Stimulated activated CD8-positive, alpha-beta memory T cell treated with anti-CD3 and anti-CD28 coated beads, Interleukin-15, amount 100 ng/mL, for 1 hour (primary cell): ENCODE measurements around the gene SLC35G2.
"Not testable (repeated sequence)": the region's sequence is repeated elsewhere in the genome, so short reads cannot be mapped to it uniquely, and the experiment has no call there.

ENCODE experiments used
- DNase-seq: peaks from one replicate; pipeline ENCODE4 v3.0.0-alpha.2; 2020; ENCODE audit warnings: low read depth

Gene SLC35G2

DNA sequence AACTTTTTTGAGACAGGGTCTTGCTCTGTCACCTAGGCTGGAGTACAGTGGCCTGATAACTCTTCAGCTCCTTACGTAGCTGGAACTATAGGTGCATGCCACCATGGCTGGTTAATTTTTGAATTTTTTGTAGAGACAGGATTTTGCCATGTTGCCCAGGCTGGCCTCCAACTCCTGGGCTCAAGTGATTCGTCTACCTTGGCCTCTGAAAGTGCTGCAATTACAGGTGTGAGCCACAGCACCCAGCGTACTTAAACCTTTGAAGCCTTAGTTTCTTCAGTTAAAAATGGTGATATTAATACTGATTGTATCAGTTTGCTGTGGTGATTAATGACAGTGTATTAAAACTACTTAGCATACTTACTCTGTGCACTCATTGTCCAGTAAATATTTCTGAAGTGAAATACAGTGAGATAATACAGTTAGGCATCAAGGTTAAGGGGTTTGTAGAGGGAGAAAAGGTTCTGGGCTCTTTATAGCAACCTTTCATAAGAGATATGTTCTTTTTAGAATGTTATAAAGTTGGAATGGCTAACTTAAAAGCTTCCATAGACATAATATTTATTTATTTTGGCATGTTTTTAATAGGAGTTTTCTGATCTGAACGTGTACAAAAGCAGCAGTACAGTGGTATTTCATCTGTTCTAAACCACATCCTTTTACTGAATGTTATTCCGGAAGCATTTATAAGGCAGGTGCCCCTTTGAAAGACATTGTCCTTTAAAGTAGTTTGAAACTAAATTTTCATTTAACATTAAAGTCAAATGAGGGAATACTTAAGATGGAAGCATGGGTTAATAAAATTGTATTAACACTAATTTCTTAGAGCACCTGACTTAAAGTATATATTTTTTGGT is 66.7 kb downstream of the SLC35G2 start:
- no peak for DNase-seq

DNA sequence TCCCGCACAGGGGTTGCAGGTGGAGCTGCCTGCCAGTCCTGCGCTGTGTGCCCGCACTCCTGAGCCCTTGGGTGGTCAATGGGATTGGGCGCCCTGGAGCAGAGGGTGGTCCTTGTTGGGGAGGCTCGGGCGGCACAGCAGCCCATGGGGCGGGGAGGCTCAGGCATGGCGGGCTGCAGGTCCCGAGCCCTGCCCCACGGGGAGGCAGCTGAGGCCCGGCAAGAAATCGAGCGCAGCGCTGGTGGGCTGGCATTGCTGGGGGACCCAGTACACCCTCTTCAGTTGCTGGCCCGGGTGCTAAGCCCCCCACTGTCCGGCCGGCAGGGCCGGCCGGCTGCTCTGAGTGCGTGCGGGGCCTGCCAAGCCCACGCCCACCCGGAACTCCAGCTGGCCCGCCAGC is 71.0 kb downstream of the SLC35G2 start:
- DNase-seq: no peak

DNA sequence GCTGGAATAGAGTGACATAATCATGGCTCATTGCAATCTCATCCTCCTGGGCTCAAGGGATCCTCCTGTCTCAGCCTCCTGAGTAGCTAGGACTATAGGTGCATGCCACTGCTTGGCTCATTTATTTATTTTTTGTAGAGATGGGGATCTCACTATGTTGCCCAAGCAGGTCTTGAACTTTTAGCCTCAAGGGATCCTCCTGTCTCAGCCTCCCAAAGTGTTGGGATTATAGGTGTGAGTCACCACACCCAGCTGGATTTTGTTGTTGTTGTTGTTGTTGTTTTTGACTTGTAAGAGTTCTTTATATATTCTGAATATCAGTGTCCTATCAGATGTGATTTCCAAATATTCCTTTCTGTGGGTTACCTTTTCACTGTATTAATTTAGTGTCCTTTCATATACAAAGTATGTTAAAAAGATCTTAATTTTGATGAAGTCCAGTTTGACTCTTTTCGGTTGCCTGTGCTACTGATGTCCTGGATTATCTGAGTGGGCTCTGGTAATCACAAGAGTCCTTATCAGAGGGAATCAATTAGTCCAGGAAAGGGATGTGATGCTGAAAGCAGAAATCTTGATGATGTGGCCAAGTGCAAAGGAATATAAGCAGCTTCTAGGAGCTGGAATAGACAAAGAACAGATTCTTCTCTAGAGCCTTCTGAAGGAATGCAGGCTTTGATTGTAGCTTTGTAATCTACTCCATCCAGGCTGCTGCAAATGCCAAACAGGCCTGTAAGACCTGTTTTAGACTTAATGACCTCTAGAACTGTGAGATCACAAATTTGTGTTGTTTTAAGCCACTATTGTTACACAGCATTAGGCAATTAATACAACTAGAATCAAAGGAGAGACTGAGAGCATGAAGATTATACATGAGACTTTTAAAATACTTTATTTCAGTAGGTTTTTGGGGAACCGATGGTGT is 73.3 kb downstream of the SLC35G2 start:
- DNase-seq: no peak

DNA sequence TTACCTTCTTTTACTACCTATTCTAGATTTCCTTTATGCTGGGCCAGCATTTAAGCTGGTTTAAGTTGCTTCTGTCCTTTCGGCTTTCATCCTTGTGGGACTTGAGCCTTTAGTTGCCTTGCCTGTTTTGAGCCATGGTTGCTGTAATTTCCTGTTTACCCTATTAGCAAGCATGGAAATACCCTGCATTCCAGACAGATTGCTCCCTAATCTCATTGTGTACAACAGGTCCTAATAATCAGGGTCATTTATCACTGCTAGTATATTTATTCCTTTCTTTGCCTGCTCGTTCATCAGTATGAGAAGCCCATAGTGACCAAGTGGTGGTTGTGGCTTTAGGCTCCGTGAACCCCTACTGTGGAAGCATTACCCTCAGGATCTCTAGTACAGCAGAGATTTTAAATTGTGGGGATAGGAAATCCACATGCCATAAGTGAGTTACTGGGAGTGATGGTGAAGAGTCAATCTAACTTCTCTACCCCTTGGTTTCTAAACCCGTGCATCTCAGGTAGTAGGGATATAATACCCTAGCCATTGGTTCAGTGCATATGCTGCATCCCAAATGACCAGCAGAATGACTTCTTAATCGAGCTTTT is 75.0 kb downstream of the SLC35G2 start:
- DNase-seq: no peak

- DNase-seq: not testable (repeated sequence)
These were observed 78.2 kb downstream of the SLC35G2 start for GRCh38 chr3:136897171-136897570.

GRCh38 chr3:136898549-136898948 is 79.6 kb downstream of the SLC35G2 start:
- no peak for DNase-seq

GRCh38 chr3:136898954-136899353 is 80.0 kb downstream of the SLC35G2 start:
- DNase-seq: no peak

DNA sequence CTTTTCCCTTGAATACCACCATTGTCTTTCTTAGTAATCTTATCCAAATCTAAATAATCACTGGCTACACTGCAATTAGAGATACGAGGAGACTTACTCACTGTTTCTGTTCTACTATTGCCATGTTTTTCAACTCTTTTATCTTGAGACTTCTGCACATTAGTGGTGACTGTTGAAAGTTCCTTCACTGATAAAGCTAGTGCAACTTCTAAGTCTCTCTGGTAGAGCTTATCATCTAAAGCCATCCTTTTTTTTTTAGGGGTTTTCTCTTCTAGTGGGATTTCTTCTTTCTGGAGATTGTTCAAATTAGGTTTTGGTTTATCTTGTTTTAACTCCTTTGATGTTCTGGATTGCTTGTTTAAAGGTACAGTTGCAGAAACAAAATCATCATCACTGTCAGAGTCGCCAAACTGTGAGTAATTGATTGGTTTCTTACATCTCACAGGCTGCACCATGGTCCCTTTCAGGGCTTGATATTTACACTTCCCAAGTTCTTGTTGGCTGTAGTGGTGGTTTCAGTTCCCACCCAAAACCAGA is 80.8 kb downstream of the SLC35G2 start:
- DNase-seq: no peak

DNA sequence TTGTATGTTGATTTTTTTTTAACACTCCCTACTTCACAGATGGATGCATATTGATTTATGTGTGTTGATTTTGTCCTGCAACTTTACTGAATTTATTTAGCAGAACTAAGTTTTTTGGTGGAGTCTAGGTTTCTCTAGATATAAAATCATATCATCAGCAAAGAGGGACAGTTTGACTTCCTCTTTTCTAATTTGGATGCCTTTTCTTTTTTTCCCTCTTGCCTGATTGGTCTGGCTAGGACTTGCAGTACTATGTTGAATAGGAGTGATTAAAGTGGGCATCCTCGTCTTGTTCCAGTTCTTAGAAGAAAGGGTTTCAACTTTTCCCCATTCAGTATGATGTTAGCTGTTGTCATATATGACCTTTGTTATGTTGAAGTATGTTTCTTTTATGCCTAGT is 81.8 kb downstream of the SLC35G2 start:
- DNase-seq: not testable (repeated sequence)

DNA sequence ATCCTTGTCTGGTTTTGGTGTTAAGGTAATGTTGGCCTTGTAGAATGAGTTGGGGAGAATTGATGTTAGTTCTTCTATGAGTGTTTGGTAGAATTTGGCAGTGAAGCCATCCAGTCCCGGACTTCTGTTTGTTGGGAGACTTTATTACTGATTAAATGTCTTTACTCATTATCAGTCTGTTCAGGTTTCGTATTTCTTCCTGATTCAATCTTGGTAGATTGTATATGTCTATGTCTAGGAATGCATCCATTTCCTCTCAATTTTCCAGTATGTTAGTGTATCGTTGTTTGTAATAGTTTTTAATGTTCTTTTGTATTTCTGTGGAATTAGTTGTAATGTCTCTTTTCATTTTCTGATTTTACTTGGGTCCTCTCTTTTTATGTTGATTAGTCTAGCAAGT is 82.5 kb downstream of the SLC35G2 start:
- DNase-seq: no peak

DNA sequence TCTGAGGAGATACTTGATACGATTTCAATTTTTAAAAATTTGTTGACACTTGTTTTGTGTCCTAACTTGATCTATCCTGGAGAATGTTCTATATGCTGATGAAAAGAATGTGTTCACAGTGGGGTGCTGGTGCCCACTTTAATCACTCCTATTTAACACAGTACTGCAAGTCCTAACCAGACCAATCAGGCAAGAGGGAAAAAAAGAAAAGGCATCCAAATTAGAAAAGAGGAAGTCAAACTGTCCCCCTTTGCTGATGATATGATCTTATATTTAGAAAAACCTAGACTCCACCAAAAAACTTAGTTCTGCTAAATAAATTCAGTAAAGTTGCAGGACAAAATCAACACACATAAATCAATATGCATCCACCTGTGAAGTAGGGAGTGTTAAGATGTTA is 83.6 kb downstream of the SLC35G2 start:
- DNase-seq: not testable (repeated sequence)

- no peak for DNase-seq
These were observed 85.0 kb downstream of the SLC35G2 start for GRCh38 chr3:136903899-136904298.

GRCh38 chr3:136904746-136905145 is 85.8 kb downstream of the SLC35G2 start:
- no peak for DNase-seq
